Lower leg skin (tissue), 4 donors: ENCODE measurements around the gene GABARAP. TPM values are rescaled to one million over a fixed set of nuclear protein-coding genes. Genes with fewer than 3 reads are reported as not detected.

Source experiments
- DNase-seq, 2 donors: peaks; one replicate each; pipeline ENCODE4 v3.0.0-alpha.2; 2019; ENCODE audit warnings: low spot score in 2 of 2
- H3K4me3 ChIP-seq: fragments of 200-600 bp; sonication (generic); 2 replicates; pipeline ENCODE4 v1.5.1; 2017; ENCODE audit warnings: mild to moderate bottlenecking, low read depth; ENCODE audit not compliant: poor library complexity, severe bottlenecking
- POLR2A ChIP-seq, 2 donors: fragments of 450-650 bp; IDR thresholded peaks; one replicate each; pipeline ENCODE4 v1.6.1; 2016 to 2017; ENCODE audit warnings: antibody characterized with exemption in 2 of 2, mild to moderate bottlenecking in 1 of 2, moderate library complexity in 1 of 2
- WGBS, 2 donors: methylation state at CpG; one replicate each; pipeline ENCODE4 v1.1.5; 2018; 5-methylcytosine and 5-hydroxymethylcytosine counted together
- intact Hi-C: fragments of 100-400 bp; cut with DNase I; formaldehyde crosslinking; loops from one replicate; pipeline ENCODE4 v1.15.0; 2023; ENCODE audit warnings: low total_unique reads
- total RNA-seq, 4 donors: library from RNA; depleted of rRNA; stranded (reverse); fragments of >200 nt; gene quantifications; one replicate each; pipeline ENCODE4 v1.1.0, GENCODE V29; 2016
- TF ChIP-seq, protein P1 (sequence below), 3 donors: fragments of 450-650 bp; IDR thresholded peaks; one replicate each; pipeline ENCODE4 v1.5.1; 2016; ENCODE audit warnings: antibody characterized with exemption in 3 of 3, mild to moderate bottlenecking in 3 of 3, moderate library complexity in 2 of 3

Gene GABARAP
- total RNA-seq, 4 donors from 2014 or later = 253 to 667 (median 538) TPM

DNA sequence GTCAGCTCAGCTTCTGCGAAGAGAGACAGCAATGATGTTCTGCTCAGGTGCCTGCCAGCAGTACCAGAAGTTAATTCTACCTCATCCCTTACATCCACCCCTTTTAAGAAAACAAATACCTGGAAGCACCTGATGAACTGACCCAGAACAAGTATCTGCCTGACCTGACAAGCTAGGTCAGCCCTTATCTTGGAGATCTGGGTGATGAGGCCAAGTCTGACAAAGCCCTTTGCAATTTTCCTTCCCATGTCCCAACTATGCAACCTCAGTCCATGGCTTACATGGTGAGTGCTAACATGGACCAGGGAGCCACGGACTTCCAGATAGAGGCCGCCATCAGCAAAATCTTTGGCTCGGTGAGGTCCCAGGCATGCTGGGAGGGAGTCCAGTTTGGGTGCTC lies 18.9 kb downstream of the GABARAP start:
- WGBS, 2 donors = 69 to 82% methylated on average over 4 of the region's 4 CpGs
- TF ChIP-seq, protein P1, sequence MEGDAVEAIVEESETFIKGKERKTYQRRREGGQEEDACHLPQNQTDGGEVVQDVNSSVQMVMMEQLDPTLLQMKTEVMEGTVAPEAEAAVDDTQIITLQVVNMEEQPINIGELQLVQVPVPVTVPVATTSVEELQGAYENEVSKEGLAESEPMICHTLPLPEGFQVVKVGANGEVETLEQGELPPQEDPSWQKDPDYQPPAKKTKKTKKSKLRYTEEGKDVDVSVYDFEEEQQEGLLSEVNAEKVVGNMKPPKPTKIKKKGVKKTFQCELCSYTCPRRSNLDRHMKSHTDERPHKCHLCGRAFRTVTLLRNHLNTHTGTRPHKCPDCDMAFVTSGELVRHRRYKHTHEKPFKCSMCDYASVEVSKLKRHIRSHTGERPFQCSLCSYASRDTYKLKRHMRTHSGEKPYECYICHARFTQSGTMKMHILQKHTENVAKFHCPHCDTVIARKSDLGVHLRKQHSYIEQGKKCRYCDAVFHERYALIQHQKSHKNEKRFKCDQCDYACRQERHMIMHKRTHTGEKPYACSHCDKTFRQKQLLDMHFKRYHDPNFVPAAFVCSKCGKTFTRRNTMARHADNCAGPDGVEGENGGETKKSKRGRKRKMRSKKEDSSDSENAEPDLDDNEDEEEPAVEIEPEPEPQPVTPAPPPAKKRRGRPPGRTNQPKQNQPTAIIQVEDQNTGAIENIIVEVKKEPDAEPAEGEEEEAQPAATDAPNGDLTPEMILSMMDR (IDR thresholded peaks at IDR 0.05) = no peak
- TF ChIP-seq POLR2A (IDR thresholded peaks at IDR 0.05) = no peak
- DNase-seq = no peak
- intact Hi-C loops = no loop called here
- no peak overlapping the region for H3K4me3 ChIP-seq

DNA sequence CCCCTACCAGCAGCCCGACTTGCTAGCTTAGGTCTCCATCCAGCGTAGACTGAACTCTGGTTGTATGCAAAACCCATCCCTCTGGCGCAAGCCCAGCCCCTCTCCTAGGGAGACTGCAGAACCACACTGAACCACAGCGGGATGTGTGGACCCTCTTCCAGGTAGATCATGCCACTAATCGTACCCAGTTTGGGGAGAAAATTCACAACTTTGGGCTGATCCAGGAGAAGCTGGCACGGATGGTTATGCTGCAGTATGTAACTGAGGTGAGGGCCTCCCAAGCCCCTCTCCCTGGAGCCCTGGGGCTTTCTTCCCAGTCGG lies 19.3 kb downstream of the GABARAP start:
- 64 to 78% methylated on average over 7 of the region's 7 CpGs for WGBS, 2 donors
- no peak for DNase-seq
- H3K4me3 ChIP-seq = no peak overlapping the region
- TF ChIP-seq POLR2A (IDR thresholded peaks at IDR 0.05) = no peak
- TF ChIP-seq, protein P1 (IDR thresholded peaks at IDR 0.05) = no peak
- intact Hi-C loops = no loop called here

DNA sequence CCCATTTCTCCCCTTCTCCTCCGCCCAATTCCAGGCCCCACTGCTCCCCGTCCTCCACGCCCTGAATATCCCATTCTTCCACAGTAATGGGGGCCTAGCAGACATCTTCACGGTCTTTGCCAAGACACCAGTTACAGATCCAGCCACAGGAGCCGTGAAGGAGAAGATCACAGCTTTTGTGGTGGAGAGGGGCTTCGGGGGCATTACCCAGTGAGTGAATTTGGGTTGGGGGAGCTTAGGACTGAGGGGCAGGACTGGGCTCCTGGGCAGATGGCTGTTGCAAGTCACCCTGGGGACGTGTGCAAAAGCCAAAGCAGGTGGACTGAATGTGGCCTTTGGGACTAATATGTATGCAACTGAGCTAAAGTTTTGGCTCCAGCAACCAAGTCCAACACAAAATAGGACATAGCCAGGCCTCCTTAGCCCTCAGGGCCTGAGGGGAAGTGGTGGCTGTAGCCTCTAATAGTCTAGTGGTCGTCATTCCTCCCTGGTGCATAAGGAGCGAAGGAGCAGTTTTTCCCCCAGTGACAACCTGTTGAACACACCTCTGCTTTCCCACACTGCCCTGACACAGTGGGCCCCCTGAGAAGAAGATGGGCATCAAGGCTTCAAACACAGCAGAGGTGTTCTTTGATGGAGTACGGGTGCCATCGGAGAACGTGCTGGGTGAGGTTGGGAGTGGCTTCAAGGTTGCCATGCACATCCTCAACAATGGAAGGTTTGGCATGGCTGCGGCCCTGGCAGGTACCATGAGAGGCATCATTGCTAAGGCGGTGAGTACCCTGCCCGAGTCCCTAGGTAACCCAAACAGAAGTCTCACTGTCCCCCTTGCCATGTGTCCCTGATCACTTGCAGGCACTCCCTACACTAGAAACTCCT lies 19.9 kb downstream of the GABARAP start:
- H3K4me3 ChIP-seq = no peak overlapping the region

DNA sequence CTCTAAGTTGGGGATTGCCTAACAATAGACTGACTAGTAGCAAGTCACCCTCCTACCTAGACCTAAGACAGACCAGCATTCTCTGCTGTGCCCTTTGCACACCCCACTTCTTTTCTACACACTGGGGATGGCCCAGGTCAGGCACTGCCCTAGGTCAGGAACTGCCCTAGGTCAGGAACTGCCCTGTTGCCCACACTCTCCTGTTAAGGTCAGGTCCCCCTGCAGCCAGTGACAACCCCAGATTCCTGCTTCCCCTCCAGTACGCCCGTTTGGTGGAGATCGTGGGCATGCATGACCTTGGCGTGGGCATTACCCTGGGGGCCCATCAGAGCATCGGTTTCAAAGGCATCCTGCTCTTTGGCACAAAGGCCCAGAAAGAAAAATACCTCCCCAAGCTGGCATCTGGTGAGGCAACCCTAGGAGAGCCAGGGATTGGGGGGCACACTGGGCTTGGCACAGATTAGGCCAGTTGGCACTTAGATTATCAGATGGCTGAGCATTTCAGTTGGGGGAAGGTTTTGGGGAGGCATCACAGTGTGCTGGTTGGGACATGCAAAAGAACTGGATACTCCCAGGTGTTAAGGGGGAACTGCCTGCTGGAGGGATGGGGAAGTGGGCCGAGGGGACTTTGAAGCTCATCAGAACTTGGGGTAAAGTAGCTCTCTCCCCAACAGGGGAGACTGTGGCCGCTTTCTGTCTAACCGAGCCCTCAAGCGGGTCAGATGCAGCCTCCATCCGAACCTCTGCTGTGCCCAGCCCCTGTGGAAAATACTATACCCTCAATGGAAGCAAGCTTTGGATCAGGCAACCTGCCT lies 20.8 kb downstream of the GABARAP start:
- no peak for DNase-seq
- WGBS, 2 donors = 60 to 61% methylated on average over 10 of the region's 10 CpGs
- intact Hi-C loops = no loop called here
- no peak overlapping the region for H3K4me3 ChIP-seq
- TF ChIP-seq, protein P1 (IDR thresholded peaks at IDR 0.05) = no peak
- no peak for TF ChIP-seq POLR2A (IDR thresholded peaks at IDR 0.05)

More for the DNA sequence above, 19.9 kb downstream of the GABARAP start:
- DNase-seq = no peak
- TF ChIP-seq, protein P1 (IDR thresholded peaks at IDR 0.05) = no peak
- TF ChIP-seq POLR2A (IDR thresholded peaks at IDR 0.05) = no peak
- intact Hi-C loops = no loop called here
- 67 to 71% methylated on average over 15 of the region's 15 CpGs for WGBS, 2 donors

DNA sequence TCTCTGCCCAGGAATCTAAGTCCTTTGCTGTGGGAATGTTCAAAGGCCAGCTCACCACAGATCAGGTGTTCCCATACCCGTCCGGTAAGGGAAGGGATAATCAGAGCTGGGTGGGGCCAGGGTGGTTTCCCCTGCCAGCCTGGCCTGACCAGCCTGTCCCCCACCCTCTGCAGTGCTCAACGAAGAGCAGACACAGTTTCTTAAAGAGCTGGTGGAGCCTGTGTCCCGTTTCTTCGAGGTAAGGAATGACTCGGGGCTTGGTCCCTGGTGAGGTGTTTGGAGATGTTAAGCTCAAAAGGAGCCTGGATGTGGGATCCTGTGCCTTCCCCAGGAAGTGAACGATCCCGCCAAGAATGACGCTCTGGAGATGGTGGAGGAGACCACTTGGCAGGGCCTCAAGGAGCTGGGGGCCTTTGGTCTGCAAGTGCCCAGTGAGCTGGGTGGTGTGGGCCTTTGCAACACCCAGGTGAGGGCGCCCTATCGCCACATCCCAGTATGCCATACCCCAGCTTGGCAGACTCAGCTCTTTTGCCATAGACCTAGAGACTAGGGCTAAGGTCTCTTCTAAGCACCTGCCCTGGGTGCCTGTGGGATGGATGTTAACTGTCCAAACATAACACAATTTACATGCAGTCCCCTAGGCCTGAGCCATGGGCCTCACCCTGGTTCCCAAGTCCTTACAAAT lies 21.5 kb downstream of the GABARAP start:
- H3K4me3 ChIP-seq = peak overlapping the region; percentile 90
- TF ChIP-seq POLR2A (IDR thresholded peaks at IDR 0.05) = no peak
- TF ChIP-seq, protein P1 (IDR thresholded peaks at IDR 0.05) = no peak
- intact Hi-C loops = no loop called here
- DNase-seq = no peak
- WGBS, 2 donors = 18 to 19% methylated on average over 11 of the region's 11 CpGs
